ENCODE data around the gene CNKSR1. TPM values are rescaled to one million over a fixed set of nuclear protein-coding genes. Genes with fewer than 3 reads are reported as not detected.
A peak's percentile ranks its signal among the peaks of the same experiment; 100 is the strongest.

Gene CNKSR1
- polyA plus RNA-seq, 1 donor (not counting 4 experiments of a cell fraction or from before 2014, with no cell fraction given), result 10.6 TPM

DNA sequence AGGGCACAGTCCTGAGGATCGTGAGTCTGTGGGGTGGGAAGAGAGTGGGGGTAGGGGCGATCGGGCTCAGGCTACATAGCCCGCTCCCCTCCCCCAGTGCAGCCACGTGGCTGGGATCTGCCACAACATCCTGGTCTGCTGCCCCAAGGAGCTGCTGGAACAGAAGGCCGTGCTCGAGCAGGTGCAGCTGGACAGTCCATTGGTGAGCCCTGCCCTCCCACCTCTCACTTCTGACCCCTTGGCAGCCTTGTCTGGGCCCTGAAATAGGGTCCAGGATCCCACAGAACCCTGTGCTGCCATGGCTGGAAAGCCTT, 5.0 kb downstream of the CNKSR1 start:
- Histone ChIP-seq H3K27ac (ENCODE audit: control insufficient read depth, insufficient read depth, low read length) (no peak overlapping the region), H2AFZ (ENCODE audit: control insufficient read depth, low read length) (no peak overlapping the region), H3K4me2 (ENCODE audit: control insufficient read depth, extremely low read depth, insufficient read depth, low read depth, low read length) (no peak overlapping the region), H3K4me1 (ENCODE audit: control insufficient read depth, extremely low read depth, insufficient read depth, low read length) (peaks cover 25% of the 10 kb centered on the region), H3K9ac (ENCODE audit: control insufficient read depth, extremely low read depth, insufficient read depth, low read length) (peak overlapping the region; percentile 11), H3K79me2 (ENCODE audit: control insufficient read depth, insufficient read depth, low read length) (peaks cover 9% of the 10 kb centered on the region), H3K9me1 (ENCODE audit: control insufficient read depth, extremely low read depth, insufficient read depth, low read length) (no peaks in the 10 kb centered on the region), H3K4me3 (ENCODE audit: control insufficient read depth in 2 of 3, extremely low read depth in 1 of 3, insufficient read depth in 2 of 3, low read depth in 1 of 3, low read length in 3 of 3) (no peak overlapping the region), H3K9me3 (ENCODE audit: control insufficient read depth, low read depth, low read length) (no peaks in the 10 kb centered on the region), H3K36me3 (ENCODE audit: control insufficient read depth in 2 of 2, extremely low read depth in 1 of 2, insufficient read depth in 2 of 2, low read length in 2 of 2) (peaks cover 22 to 40% of the 10 kb centered on the region in 2 experiments), H4K20me1 (ENCODE audit: control insufficient read depth, extremely low read depth, insufficient read depth, low read length) (no peaks in the 10 kb centered on the region), H3K27me3 (ENCODE audit: control insufficient read depth, extremely low read depth, insufficient read depth, low read length) (no peaks in the 10 kb centered on the region)
- no peak for FAIRE-seq
- dilution Hi-C loops (cut with MboI; ENCODE audit: extremely low pct_ligation_motif_present, low sequenced_read_pairs), result no loop called here
- no peak for TF ChIP-seq EZH2 (IDR thresholded peaks at IDR 0.05; ENCODE audit: low read length)
- TF ChIP-seq, protein P1, sequence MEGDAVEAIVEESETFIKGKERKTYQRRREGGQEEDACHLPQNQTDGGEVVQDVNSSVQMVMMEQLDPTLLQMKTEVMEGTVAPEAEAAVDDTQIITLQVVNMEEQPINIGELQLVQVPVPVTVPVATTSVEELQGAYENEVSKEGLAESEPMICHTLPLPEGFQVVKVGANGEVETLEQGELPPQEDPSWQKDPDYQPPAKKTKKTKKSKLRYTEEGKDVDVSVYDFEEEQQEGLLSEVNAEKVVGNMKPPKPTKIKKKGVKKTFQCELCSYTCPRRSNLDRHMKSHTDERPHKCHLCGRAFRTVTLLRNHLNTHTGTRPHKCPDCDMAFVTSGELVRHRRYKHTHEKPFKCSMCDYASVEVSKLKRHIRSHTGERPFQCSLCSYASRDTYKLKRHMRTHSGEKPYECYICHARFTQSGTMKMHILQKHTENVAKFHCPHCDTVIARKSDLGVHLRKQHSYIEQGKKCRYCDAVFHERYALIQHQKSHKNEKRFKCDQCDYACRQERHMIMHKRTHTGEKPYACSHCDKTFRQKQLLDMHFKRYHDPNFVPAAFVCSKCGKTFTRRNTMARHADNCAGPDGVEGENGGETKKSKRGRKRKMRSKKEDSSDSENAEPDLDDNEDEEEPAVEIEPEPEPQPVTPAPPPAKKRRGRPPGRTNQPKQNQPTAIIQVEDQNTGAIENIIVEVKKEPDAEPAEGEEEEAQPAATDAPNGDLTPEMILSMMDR (optimal IDR thresholded peaks at IDR 0.05 in 1 of 3, IDR thresholded peaks at IDR 0.05 in 1 of 3, conservative IDR thresholded peaks at IDR 0.05 in 1 of 3; ENCODE audit: extremely low read depth in 1 of 3, insufficient read depth in 2 of 3, low read length in 3 of 3), result no peak
- no peak for DNase-seq (ENCODE audit: low read depth, low spot score)

GRCh38 chr1:26184086-26184485, 6.8 kb downstream of the CNKSR1 start:
- Histone ChIP-seq H3K9me1 (ENCODE audit: control insufficient read depth, extremely low read depth, insufficient read depth, low read length) (no peaks in the 10 kb centered on the region), H3K79me2 (ENCODE audit: control insufficient read depth, insufficient read depth, low read length) (no peaks in the 10 kb centered on the region), H3K27ac (ENCODE audit: control insufficient read depth, insufficient read depth, low read length) (no peak overlapping the region), H3K27me3 (ENCODE audit: control insufficient read depth, extremely low read depth, insufficient read depth, low read length) (no peaks in the 10 kb centered on the region), H2AFZ (ENCODE audit: control insufficient read depth, low read length) (no peak overlapping the region), H3K9ac (ENCODE audit: control insufficient read depth, extremely low read depth, insufficient read depth, low read length) (no peak overlapping the region), H3K4me3 (ENCODE audit: control insufficient read depth in 2 of 3, extremely low read depth in 1 of 3, insufficient read depth in 2 of 3, low read depth in 1 of 3, low read length in 3 of 3) (no peak overlapping the region), H3K4me1 (ENCODE audit: control insufficient read depth, extremely low read depth, insufficient read depth, low read length) (peaks cover 15% of the 10 kb centered on the region), H3K36me3 (ENCODE audit: control insufficient read depth in 2 of 2, extremely low read depth in 1 of 2, insufficient read depth in 2 of 2, low read length in 2 of 2) (peaks cover 34 to 50% of the 10 kb centered on the region in 2 experiments), H3K9me3 (ENCODE audit: control insufficient read depth, low read depth, low read length) (no peaks in the 10 kb centered on the region), H3K4me2 (ENCODE audit: control insufficient read depth, extremely low read depth, insufficient read depth, low read depth, low read length) (no peak overlapping the region), H4K20me1 (ENCODE audit: control insufficient read depth, extremely low read depth, insufficient read depth, low read length) (no peaks in the 10 kb centered on the region)
- dilution Hi-C loops (cut with MboI; ENCODE audit: extremely low pct_ligation_motif_present, low sequenced_read_pairs), result no loop called here
- no peak for FAIRE-seq
- TF ChIP-seq, protein P1 (optimal IDR thresholded peaks at IDR 0.05 in 1 of 3, IDR thresholded peaks at IDR 0.05 in 1 of 3, conservative IDR thresholded peaks at IDR 0.05 in 1 of 3; ENCODE audit: extremely low read depth in 1 of 3, insufficient read depth in 2 of 3, low read length in 3 of 3), result no peak
- TF ChIP-seq EZH2 (IDR thresholded peaks at IDR 0.05; ENCODE audit: low read length), result no peak
- no peak for DNase-seq (ENCODE audit: low read depth, low spot score)

Data from keratinocyte (primary cell).